Measurements from ENCODE around the gene IL4R. TPM values are rescaled to one million over a fixed set of nuclear protein-coding genes. Genes with fewer than 3 reads are reported as not detected.
"Not testable (repeated sequence)": the region's sequence is repeated elsewhere in the genome, so short reads cannot be mapped to it uniquely, and the experiment has no call there.

Gene IL4R
- total RNA-seq, 2 donors from 2014 or later: 213 to 224 TPM

DNA sequence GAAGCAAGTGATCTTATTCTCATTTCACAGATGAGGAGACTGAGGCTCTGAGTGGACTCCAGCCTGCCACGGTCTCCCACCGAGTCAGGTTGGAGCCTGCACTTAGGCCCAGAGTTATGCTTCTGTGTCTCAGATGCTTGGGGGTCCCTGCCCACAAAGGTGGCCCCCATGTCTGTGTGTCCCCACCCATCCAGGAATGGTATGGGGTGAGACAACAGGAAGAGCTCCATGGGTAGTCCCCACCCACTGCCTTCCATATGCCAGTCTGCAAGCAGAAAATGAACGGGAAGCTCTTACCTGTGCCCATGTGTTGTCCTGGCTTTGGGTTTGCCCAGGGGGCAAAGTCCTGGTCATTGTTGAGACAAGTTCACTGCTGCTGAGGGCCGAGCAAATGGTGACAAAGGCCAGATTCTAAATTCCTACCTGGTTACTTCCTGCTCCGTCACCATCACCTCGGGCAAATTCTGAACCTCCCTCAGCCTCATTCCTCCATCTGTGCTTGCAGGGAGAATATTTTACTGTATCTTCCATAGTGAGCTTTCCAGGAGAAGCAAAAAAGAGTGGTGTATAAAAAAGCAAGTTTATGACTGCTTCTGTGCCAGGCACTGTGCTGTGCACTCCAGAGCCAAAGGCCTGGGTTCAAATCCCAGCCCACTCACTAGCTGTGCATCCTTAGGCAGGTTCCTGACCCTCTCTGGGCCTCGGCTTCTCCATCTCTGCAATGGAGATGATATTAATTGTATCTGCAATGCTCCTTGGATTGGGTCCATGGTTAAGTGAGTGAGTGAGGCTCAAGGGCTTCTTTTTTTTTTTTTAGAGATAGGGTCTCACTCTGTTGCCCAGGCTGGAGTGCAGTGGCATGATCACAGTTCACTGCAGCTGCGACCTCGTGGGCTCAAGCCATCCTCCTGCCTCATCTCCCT, 9.3 kb downstream of the IL4R start:
- DNase-seq (ENCODE audit: low spot score) (no peak), ATAC-seq (no peak)
- H3K36me3 Mint-ChIP-seq: peaks cover 11% of the 10 kb centered on the region
- peak overlapping the region; percentile 39 for H3K4me3 Mint-ChIP-seq
- no peaks in the 10 kb centered on the region for H3K9me3 Mint-ChIP-seq
- H3K27ac Mint-ChIP-seq: peak overlapping the region; percentile 95 to 97
- no peaks in the 10 kb centered on the region for H3K27me3 Mint-ChIP-seq
- H3K4me1 Mint-ChIP-seq (ENCODE audit: low read depth in 2 of 2): peaks cover 72 to 73% of the 10 kb centered on the region in 2 donors

DNA sequence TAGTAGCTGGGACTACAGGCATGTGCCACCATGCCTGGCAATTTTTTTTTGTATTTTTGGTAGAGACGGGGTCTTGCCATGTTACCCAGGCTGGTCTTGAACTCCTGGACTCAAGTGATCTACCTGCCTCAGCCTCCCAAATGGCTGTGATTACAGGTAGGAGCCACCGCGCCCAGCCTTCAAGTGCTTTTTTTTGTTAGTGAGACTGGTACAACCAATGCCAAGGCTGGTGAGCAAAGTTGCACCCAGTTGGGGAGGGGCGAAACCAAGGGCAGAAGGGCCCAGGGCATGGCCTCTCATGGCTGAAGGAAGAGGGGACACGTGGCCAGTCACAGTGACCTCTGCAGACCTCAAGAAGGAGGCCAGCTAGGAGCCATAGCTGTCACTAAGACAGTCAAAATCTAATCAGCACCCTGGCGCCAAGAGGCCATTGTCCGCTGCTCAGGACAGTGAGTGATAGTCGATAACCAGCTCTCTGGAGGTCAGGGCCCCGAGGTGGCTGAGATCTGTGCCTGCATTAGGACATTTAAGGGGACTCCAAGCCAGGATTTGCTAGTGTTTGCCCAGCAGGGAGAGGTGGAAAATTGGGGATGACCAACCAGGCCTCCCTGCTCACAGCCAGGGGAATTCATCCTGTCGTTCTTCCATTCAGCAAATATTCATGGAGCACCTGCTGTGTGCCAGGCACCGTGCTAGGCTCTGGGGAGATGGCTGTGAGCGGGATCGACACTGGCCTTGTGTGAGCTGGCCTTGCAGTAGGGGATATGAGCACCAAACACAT, 10.2 kb downstream of the IL4R start:
- Mint-ChIP-seq H3K27ac (peak overlapping the region; percentile 95 to 97), H3K27me3 (no peaks in the 10 kb centered on the region), H3K4me1 (ENCODE audit: low read depth in 2 of 2) (peaks cover 68% of the 10 kb centered on the region in 2 donors), H3K36me3 (peaks cover 9% of the 10 kb centered on the region), H3K4me3 (no peak overlapping the region), H3K9me3 (no peaks in the 10 kb centered on the region)
- DNase-seq (ENCODE audit: low spot score) (no peak), ATAC-seq (no peak)

GRCh38 chr16:27324851-27325301, 11.1 kb downstream of the IL4R start:
- peaks cover 68% of the 10 kb centered on the region in 2 donors for H3K4me1 Mint-ChIP-seq (ENCODE audit: low read depth in 2 of 2)
- H3K27ac Mint-ChIP-seq: peak overlapping the region; percentile 94 to 95
- peaks cover 12% of the 10 kb centered on the region for H3K36me3 Mint-ChIP-seq
- H3K27me3 Mint-ChIP-seq: no peaks in the 10 kb centered on the region
- no peaks in the 10 kb centered on the region for H3K9me3 Mint-ChIP-seq
- DNase-seq (ENCODE audit: low spot score) (no peak), ATAC-seq (no peak)
- peak overlapping the region; percentile 10 for H3K4me3 Mint-ChIP-seq

DNA sequence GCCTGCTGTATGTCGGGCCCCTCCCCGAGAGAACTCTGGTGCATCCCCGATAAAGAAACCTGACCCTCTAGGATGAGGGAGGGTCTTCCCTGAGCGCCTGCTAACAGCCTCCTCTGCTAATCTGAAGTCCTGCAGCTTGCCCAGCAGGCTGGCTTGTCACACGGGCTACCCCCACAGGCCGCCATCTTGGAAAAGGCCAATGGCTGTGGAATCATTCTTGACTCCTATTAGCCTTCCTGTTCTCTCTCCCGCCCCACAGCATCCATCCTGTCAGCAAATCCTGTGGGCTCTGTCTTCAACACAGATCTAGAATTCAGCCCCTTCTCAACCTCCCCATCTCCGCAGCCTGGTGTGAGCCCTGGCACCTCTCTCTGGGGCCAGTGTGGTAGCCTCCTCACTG, 12.0 kb downstream of the IL4R start:
- DNase-seq (ENCODE audit: low spot score): no peak
- Mint-ChIP-seq H3K4me1 (ENCODE audit: low read depth in 2 of 2) (peaks cover 67 to 69% of the 10 kb centered on the region in 2 donors), H3K9me3 (no peaks in the 10 kb centered on the region), H3K27me3 (no peaks in the 10 kb centered on the region), H3K4me3 (peak overlapping the region; percentile 82), H3K27ac (peak overlapping the region; percentile 94 to 95), H3K36me3 (peaks cover 13% of the 10 kb centered on the region)
- no peak for ATAC-seq

DNA sequence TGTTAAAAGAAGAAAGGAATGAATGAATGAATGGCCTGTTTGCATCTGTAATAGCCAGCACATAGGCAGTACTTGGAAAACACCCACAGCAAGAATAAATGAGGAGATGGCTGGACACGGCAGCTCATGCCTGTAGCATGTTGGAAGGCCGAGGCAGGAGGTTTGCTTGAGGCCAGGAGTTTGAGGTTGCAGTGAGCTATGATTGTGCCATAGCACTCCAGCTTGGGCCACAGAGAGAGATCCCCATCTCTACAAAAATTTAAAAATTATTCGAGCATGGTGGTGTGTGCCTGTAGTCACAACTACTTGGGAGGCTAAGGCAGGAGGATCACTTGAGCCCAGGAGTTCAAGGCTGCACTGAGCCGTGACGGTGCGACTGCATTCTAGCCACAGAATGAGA, 12.5 kb downstream of the IL4R start:
- peak overlapping the region; percentile 82 for H3K4me3 Mint-ChIP-seq
- DNase-seq (ENCODE audit: low spot score) (no peak), ATAC-seq (no peak)
- H3K9me3 Mint-ChIP-seq: no peaks in the 10 kb centered on the region
- H3K27ac Mint-ChIP-seq: peak overlapping the region; percentile 94 to 95
- H3K27me3 Mint-ChIP-seq: no peaks in the 10 kb centered on the region
- peaks cover 64 to 67% of the 10 kb centered on the region in 2 donors for H3K4me1 Mint-ChIP-seq (ENCODE audit: low read depth in 2 of 2)
- peaks cover 13% of the 10 kb centered on the region for H3K36me3 Mint-ChIP-seq

GRCh38 chr16:27326738-27327585, 13.2 kb downstream of the IL4R start:
- Mint-ChIP-seq H3K27ac (peak overlapping the region; percentile 94 to 95), H3K27me3 (no peaks in the 10 kb centered on the region), H3K4me3 (peak overlapping the region; percentile 82), H3K36me3 (peaks cover 13% of the 10 kb centered on the region), H3K4me1 (ENCODE audit: low read depth in 2 of 2) (peaks cover 57 to 65% of the 10 kb centered on the region in 2 donors), H3K9me3 (no peaks in the 10 kb centered on the region)
- peak; percentile 77 for DNase-seq (ENCODE audit: low spot score)
- peak; percentile 90 to 92 for ATAC-seq

GRCh38 chr16:27327586-27327915, 13.8 kb downstream of the IL4R start:
- no peak for DNase-seq (ENCODE audit: low spot score)
- H3K4me3 Mint-ChIP-seq: peak overlapping the region; percentile 82
- no peaks in the 10 kb centered on the region for H3K9me3 Mint-ChIP-seq
- H3K4me1 Mint-ChIP-seq (ENCODE audit: low read depth in 2 of 2): peaks cover 52 to 60% of the 10 kb centered on the region in 2 donors
- peak overlapping the region; percentile 94 to 95 for H3K27ac Mint-ChIP-seq
- ATAC-seq: no peak
- no peaks in the 10 kb centered on the region for H3K27me3 Mint-ChIP-seq
- H3K36me3 Mint-ChIP-seq: peaks cover 19% of the 10 kb centered on the region

DNA sequence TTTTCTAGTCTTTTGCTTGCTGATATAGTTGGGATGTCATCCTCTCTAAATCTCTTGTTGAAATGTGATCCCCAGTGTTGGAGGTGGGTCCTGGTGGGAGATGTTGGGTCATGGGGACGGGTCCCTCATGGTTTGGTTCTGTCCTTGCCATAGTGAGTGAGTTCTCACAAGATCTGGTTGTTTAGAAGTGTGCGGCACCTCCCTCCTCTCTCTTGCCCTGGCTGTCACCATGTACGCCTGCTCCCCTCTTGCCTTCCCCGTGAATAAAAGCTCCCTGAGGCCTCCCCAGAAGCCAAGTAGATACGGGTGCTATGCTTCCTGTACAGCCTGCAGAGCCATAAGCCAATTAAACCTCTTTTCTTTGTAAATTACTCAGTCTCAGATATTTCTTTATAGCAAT, 15.2 kb downstream of the IL4R start:
- no peak for DNase-seq (ENCODE audit: low spot score)
- ATAC-seq: no peak
- Mint-ChIP-seq H3K4me1 (ENCODE audit: low read depth in 2 of 2) (peaks cover 51 to 55% of the 10 kb centered on the region in 2 donors), H3K4me3 (peak overlapping the region; percentile 55), H3K36me3 (peaks cover 25% of the 10 kb centered on the region), H3K9me3 (no peaks in the 10 kb centered on the region), H3K27me3 (no peaks in the 10 kb centered on the region), H3K27ac (peak overlapping the region; percentile 82 to 95)

DNA sequence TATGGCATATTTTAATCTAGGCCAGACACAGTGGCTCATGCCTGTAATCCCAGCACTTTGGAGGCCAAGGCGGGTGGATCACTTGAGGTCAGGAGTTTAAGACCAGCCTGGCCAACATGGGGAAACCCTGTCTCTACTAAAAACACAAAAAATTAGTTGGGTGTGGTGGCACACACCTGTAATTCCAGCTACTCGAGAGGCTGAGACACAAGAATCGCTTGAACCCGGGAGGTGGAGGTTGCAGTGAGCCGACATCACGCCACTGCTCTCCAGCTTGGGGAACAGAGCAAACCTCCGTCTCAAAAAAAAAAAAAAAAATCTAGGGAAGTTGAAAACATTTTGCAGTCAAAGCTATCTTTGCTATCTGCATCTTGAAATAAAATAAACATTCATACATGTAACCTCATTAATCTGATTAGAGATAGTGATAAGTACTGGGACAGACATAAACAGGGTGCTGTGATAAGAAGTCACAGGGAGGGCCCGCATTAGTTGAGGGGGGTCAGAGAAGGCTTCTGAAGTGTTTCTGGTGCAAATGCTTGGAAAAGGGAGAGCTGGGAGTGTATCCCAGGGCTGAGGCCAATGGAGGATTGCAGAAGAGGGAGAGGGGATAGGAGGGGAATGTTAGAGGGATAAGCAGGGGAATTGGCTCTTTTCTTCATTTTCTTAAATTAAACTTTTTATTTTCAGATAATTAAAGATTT, 15.8 kb downstream of the IL4R start:
- not testable (repeated sequence) for DNase-seq (ENCODE audit: low spot score); H3K9me3 Mint-ChIP-seq; H3K27me3 Mint-ChIP-seq; ATAC-seq
- Mint-ChIP-seq H3K27ac (peak overlapping the region; percentile 82 to 95), H3K4me3 (peak overlapping the region; percentile 55), H3K4me1 (ENCODE audit: low read depth in 2 of 2) (peaks cover 51 to 55% of the 10 kb centered on the region in 2 donors), H3K36me3 (peaks cover 31% of the 10 kb centered on the region)

DNA sequence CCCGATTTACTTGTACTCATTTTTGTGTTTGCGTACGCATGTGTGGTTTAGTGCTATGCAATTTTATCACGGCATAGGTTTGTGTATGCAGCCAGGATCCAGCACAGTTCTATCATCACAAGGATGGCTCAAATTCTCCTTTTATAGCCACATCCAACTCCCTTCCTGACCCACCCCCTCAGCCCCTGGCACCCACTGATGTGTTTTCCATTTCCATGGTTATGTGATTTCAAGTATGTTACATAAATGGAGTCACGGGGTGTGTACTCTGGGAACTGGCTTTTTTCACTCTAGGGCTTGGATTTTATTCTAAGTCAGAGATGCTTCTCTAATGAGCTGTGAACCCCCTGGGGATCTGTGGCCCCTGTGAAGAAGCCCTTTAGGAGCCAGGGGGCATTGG, 16.8 kb downstream of the IL4R start:
- no peaks in the 10 kb centered on the region for H3K27me3 Mint-ChIP-seq
- DNase-seq (ENCODE audit: low spot score) (no peak), ATAC-seq (no peak)
- H3K36me3 Mint-ChIP-seq: peaks cover 31% of the 10 kb centered on the region
- peak overlapping the region; percentile 61 to 82 for H3K27ac Mint-ChIP-seq
- H3K4me3 Mint-ChIP-seq: no peak overlapping the region
- no peaks in the 10 kb centered on the region for H3K9me3 Mint-ChIP-seq
- peaks cover 47 to 54% of the 10 kb centered on the region in 2 donors for H3K4me1 Mint-ChIP-seq (ENCODE audit: low read depth in 2 of 2)

DNA sequence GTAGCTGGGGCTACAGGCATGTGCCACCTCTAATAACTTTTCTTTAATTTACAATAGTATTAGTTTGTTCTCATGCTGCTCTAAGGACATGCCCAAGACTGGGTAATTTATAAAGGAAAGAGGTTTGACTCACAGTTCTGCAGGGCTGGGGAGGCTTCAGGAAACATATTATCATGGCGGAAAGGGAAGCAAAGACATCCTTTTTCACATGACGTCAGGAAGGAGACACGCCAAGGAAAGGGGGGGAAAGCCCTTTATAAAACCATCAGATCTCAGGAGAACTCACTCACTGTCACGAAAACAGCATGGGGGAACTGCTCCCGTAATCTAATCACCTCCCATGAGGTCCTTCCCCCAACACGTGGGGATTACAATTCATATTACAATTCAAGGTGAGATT, 18.3 kb downstream of the IL4R start:
- H3K27ac Mint-ChIP-seq: peak overlapping the region in 1 of 2 donors; percentile 43
- peaks cover 38 to 52% of the 10 kb centered on the region in 2 donors for H3K4me1 Mint-ChIP-seq (ENCODE audit: low read depth in 2 of 2)
- ATAC-seq: no peak

DNA sequence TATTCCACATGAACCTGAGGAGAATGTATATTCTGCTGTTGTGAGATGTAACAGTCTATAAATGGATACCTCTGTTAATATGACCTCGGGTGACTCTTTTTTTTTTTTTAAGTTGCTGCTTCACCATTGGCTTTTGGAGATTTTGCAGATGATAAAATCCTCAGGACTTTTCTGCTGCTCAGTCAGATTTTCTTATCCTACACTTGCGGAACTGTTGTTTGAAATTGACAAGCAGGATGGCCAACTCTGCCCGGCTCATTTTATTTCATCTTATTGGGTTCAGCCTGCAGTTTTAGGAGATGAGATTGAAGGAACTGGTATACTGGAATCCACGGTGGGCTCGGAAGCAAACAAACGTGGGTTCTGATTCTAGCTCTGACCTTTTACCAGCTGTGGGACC, 19.3 kb downstream of the IL4R start:
- H3K36me3 Mint-ChIP-seq: peaks cover 35% of the 10 kb centered on the region

More for the DNA sequence above, 18.3 kb downstream of the IL4R start:
- Mint-ChIP-seq H3K4me3 (no peak overlapping the region), H3K9me3 (no peaks in the 10 kb centered on the region), H3K36me3 (peaks cover 35% of the 10 kb centered on the region), H3K27me3 (no peaks in the 10 kb centered on the region)
- DNase-seq (ENCODE audit: low spot score): no peak

GRCh38 chr16:27333549-27333948, 19.8 kb downstream of the IL4R start:
- no peak for DNase-seq (ENCODE audit: low spot score)
- H3K4me1 Mint-ChIP-seq (ENCODE audit: low read depth in 2 of 2): peaks cover 31 to 47% of the 10 kb centered on the region in 2 donors
- no peaks in the 10 kb centered on the region for H3K27me3 Mint-ChIP-seq
- no peaks in the 10 kb centered on the region for H3K9me3 Mint-ChIP-seq
- ATAC-seq: no peak
- no peak overlapping the region for H3K4me3 Mint-ChIP-seq
- peaks cover 35% of the 10 kb centered on the region for H3K36me3 Mint-ChIP-seq
- H3K27ac Mint-ChIP-seq: no peak overlapping the region

More for the DNA sequence above, 19.3 kb downstream of the IL4R start:
- ATAC-seq (no peak), DNase-seq (ENCODE audit: low spot score) (no peak)
- Mint-ChIP-seq H3K27ac (no peak overlapping the region), H3K9me3 (no peaks in the 10 kb centered on the region), H3K4me1 (ENCODE audit: low read depth in 2 of 2) (peaks cover 31 to 47% of the 10 kb centered on the region in 2 donors), H3K27me3 (no peaks in the 10 kb centered on the region), H3K4me3 (no peak overlapping the region)
